Testis (tissue), 3 donors: ENCODE measurements around the gene TCERG1L. TPM values are rescaled to one million over a fixed set of nuclear protein-coding genes. Genes with fewer than 3 reads are reported as not detected.

Experiments
- DNase-seq: peaks from one replicate; pipeline ENCODE4 v3.0.0-alpha.2; 2019
- H3K27ac ChIP-seq, 2 donors: fragments of 200-600 bp; sonication (generic); one replicate each; pipeline ENCODE4 v1.5.1; 2019
- H3K27me3 ChIP-seq: fragments of 200-600 bp; sonication (generic); one replicate; pipeline ENCODE4 v1.5.1; 2019
- H3K36me3 ChIP-seq: fragments of 200-600 bp; sonication (generic); one replicate; pipeline ENCODE4 v1.5.1; 2017; ENCODE audit warnings: low read depth; ENCODE audit errors: missing control alignments
- H3K4me1 ChIP-seq: fragments of 200-600 bp; sonication (generic); one replicate; pipeline ENCODE4 v1.5.1; 2019
- H3K4me3 ChIP-seq, 2 donors: fragments of 200-600 bp; sonication (generic); one replicate each; pipeline ENCODE4 v1.5.1; 2017 to 2019
- H3K9me3 ChIP-seq: fragments of 200-600 bp; sonication (generic); one replicate; pipeline ENCODE4 v1.5.1; 2017
- POLR2A ChIP-seq: fragments of 450-650 bp; IDR thresholded peaks from one replicate; pipeline ENCODE4 v1.6.1; 2017; ENCODE audit warnings: antibody characterized with exemption, mild to moderate bottlenecking, moderate library complexity
- WGBS, 2 donors: methylation state at CpG; one replicate each; pipeline ENCODE4 v1.1.5; 2018; 5-methylcytosine and 5-hydroxymethylcytosine counted together
- intact Hi-C: fragments of 100-400 bp; cut with DNase I; formaldehyde crosslinking; loops from one replicate; pipeline ENCODE4 v1.15.1; 2023; ENCODE audit warnings: low total_unique reads
- polyA plus RNA-seq: library from polyadenylated mRNA; stranded (reverse); fragments of 350-450 nt; fragmentation: Illumina TruSeq; extraction: RNeasy Lipid Tissue Mini Kit (QIAGEN cat#74804); gene quantifications from one replicate; pipeline ENCODE4 v1.2.3, GENCODE V29; 2014; ENCODE audit warnings: low read depth, low replicate concordance; ENCODE audit not compliant: insufficient read depth
- total RNA-seq, 2 donors: library from RNA; depleted of rRNA; stranded (reverse); fragments of >200 nt; gene quantifications; one replicate each; pipeline ENCODE4 v1.2.3, GENCODE V29; 2016
- TF ChIP-seq, protein P1 (sequence below), 3 experiments: fragments of 450-650 bp in 2 of 3; fragments of 200-600 bp in 1 of 3; sonication (generic) in 1 of 3; IDR thresholded peaks; one replicate each; pipeline ENCODE4 v1.5.1; 2016 to 2019; ENCODE audit warnings: antibody characterized with exemption in 3 of 3, mild to moderate bottlenecking in 2 of 3, moderate library complexity in 1 of 3

Gene TCERG1L
- total and polyA plus RNA-seq, 3 donors from 2014 or later: 3.0 to 8.3 (median 7.7) TPM

DNA sequence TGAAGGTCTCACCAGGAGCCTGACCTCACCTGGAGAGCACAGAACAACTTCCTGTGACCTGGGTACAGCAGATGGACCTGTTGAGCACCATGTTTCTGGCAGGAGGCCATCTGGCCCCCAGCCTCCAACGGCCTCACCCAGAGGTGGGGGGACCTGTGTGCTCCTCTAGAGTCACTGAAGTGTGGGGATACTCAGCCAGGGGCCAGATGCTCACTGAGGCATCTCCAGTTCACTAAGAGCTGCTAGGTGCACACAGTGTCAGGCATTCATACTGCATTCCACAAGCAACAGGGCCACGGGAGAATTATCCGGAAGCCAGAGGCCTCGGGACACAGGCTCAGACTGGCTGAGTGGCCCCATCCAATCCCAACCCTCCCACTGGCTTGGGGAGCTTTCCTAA is 161.4 kb downstream of the TCERG1L start:
- Histone ChIP-seq H3K4me1 (peaks cover 5% of the 10 kb centered on the region), H3K27ac (no peak overlapping the region), H3K36me3 (no peaks in the 10 kb centered on the region), H3K9me3 (no peaks in the 10 kb centered on the region), H3K4me3 (no peak overlapping the region), H3K27me3 (no peaks in the 10 kb centered on the region)
- WGBS, 2 donors: 60 to 72% methylated on average over 3 of the region's 4 CpGs
- intact Hi-C loops: no loop called here
- no peak for DNase-seq
- TF ChIP-seq, protein P1, sequence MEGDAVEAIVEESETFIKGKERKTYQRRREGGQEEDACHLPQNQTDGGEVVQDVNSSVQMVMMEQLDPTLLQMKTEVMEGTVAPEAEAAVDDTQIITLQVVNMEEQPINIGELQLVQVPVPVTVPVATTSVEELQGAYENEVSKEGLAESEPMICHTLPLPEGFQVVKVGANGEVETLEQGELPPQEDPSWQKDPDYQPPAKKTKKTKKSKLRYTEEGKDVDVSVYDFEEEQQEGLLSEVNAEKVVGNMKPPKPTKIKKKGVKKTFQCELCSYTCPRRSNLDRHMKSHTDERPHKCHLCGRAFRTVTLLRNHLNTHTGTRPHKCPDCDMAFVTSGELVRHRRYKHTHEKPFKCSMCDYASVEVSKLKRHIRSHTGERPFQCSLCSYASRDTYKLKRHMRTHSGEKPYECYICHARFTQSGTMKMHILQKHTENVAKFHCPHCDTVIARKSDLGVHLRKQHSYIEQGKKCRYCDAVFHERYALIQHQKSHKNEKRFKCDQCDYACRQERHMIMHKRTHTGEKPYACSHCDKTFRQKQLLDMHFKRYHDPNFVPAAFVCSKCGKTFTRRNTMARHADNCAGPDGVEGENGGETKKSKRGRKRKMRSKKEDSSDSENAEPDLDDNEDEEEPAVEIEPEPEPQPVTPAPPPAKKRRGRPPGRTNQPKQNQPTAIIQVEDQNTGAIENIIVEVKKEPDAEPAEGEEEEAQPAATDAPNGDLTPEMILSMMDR (IDR thresholded peaks at IDR 0.05): no peak
- no peak for TF ChIP-seq POLR2A

DNA sequence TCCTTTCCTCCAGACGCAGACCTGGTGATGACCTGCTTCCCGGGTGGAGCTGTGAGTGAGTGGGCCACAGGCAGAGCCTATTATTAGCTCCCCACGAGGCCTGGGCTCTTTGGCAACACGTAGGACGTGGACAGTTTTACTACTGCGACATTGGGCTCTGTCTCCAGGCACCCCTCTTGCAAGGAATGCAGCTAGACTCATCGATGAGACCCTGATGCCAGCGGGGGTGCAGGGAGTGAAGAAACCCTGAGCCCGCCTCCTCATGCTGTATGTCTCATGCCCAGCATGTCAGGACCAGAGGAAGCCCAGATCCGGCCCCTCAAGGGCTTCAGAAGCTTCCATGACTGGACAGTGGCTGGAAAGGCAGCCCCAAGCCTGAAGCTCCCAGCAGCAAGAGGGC is 161.9 kb downstream of the TCERG1L start:
- Histone ChIP-seq H3K36me3 (no peaks in the 10 kb centered on the region), H3K27ac (no peak overlapping the region), H3K4me1 (peaks cover 6% of the 10 kb centered on the region), H3K27me3 (no peaks in the 10 kb centered on the region), H3K4me3 (no peak overlapping the region), H3K9me3 (no peaks in the 10 kb centered on the region)
- 78 to 88% methylated on average over 10 of the region's 10 CpGs for WGBS, 2 donors
- TF ChIP-seq, protein P1 (IDR thresholded peaks at IDR 0.05): no peak
- TF ChIP-seq POLR2A: no peak
- intact Hi-C loops: no loop called here
- no peak for DNase-seq

DNA sequence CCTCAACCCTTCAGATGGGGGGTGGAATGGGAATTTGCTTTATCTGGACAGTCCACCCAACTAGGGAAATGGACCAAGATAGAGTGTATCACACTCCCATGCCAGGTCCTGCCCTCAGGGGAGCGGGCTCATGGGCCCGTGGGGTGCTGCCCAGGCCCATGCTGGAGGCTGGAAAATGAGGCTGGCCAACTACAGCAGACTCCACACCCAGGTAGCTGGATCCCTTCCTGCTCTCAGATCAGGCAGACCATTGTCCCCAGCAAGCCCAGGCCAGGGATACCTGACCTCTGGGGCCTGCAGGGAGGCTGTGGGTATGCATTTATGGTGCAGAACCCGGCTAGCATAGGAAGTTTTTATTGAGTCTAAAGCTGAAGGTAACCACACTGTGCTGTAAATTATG is 162.4 kb downstream of the TCERG1L start:
- no peaks in the 10 kb centered on the region for H3K27me3 ChIP-seq
- 64 to 84% methylated on average over 2 to 3 of the region's 3 CpGs for WGBS, 2 donors
- H3K36me3 ChIP-seq: no peaks in the 10 kb centered on the region
- no peaks in the 10 kb centered on the region for H3K9me3 ChIP-seq
- H3K4me3 ChIP-seq: no peak overlapping the region
- intact Hi-C loops: no loop called here
- peaks cover 9% of the 10 kb centered on the region for H3K4me1 ChIP-seq
- H3K27ac ChIP-seq: no peak overlapping the region
- no peak for DNase-seq
- TF ChIP-seq, protein P1 (IDR thresholded peaks at IDR 0.05): no peak
- no peak for TF ChIP-seq POLR2A

DNA sequence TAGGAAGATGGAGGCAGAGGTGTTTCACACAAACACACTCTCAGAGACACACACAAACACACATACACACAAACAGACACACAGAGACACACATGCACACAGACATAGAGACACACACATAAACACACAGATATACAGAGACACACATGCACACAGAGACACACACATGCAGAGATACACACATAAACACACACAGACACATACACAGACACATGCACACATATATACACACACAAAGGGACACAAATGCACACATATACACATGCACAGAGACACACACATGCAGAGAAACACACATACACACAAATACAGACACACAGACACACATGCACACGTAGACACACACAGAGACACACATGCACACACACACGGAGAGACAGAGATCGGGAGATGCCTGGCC is 163.3 kb downstream of the TCERG1L start:
- DNase-seq: no peak
- no peak overlapping the region for H3K27ac ChIP-seq
- H3K4me1 ChIP-seq: peaks cover 9% of the 10 kb centered on the region
- H3K36me3 ChIP-seq: no peaks in the 10 kb centered on the region
- WGBS, 2 donors: 91 to 95% methylated on average over 3 of the region's 3 CpGs
- H3K9me3 ChIP-seq: no peaks in the 10 kb centered on the region
- no peaks in the 10 kb centered on the region for H3K27me3 ChIP-seq
- intact Hi-C loops: no loop called here
- TF ChIP-seq, protein P1 (IDR thresholded peaks at IDR 0.05): no peak
- TF ChIP-seq POLR2A: no peak
- H3K4me3 ChIP-seq: no peak overlapping the region

DNA sequence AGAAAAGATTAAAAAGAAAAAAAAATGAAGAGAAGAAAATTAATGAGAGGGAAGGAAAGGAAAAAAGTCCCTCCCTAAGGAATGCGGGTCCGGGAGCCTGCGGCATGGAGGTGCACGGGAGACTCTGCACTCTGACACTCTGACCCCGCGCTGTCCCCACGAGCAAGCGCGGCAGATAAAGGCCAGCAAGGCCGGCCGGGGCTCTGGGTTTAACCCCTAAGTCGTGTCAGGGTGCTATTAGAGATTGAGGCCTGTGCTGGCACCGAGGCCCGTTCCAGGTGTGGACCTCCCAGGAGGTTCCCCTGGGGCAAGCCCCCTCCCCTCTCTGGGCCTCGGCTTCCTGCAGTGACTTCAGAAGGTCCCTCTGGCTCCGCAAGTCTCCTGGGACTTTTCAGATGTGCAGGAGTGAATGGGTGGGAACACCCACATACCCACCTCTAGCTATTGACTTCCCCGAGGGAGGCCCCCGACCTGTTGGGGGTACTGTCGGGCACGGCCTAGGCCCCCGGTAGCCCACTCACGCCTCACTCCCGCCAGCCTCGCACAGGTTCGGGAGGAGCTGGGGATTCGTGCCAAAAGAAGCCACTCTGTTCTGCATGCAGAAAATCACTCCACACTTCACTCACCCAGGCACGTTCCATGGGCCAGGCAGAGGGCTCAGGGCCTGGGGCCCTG is 164.1 kb downstream of the TCERG1L start:
- WGBS, 2 donors: 66 to 70% methylated on average over 17 to 27 of the region's 27 CpGs
- no peaks in the 10 kb centered on the region for H3K36me3 ChIP-seq
- DNase-seq: no peak
- peaks cover 9% of the 10 kb centered on the region for H3K4me1 ChIP-seq
- H3K4me3 ChIP-seq: no peak overlapping the region
- H3K27me3 ChIP-seq: no peaks in the 10 kb centered on the region
- no peaks in the 10 kb centered on the region for H3K9me3 ChIP-seq
- intact Hi-C loops: no loop called here
- TF ChIP-seq, protein P1 (IDR thresholded peaks at IDR 0.05): no peak
- no peak for TF ChIP-seq POLR2A
- no peak overlapping the region for H3K27ac ChIP-seq
